Spinal cord (tissue), 10 donors: Measurements from ENCODE around the gene CCDC144A. TPM values are rescaled to one million over a fixed set of nuclear protein-coding genes. Genes with fewer than 3 reads are reported as not detected.
"Not testable (repeated sequence)": the region's sequence is repeated elsewhere in the genome, so short reads cannot be mapped to it uniquely, and the experiment has no call there.

ENCODE experiments used
- DNase-seq, 6 donors: peaks; one replicate each; pipeline versions ENCODE4 v3.0.0 to v3.0.0-alpha.2; 2013 to 2015; ENCODE audit warnings: low spot score in 6 of 6, low read depth in 4 of 6
- H3K27ac ChIP-seq: one replicate; pipeline ENCODE4 v1.5.1; 2013; ENCODE audit warnings: low read depth, low read length, control low read depth
- H3K27me3 ChIP-seq: one replicate; pipeline ENCODE4 v1.6.1; 2013; ENCODE audit warnings: low read length; ENCODE audit not compliant: control insufficient read depth, insufficient read depth
- H3K36me3 ChIP-seq: one replicate; pipeline ENCODE4 v1.6.1; 2013; ENCODE audit warnings: low read length; ENCODE audit not compliant: control insufficient read depth, insufficient read depth
- H3K4me1 ChIP-seq: one replicate; pipeline ENCODE4 v1.6.1; 2013; ENCODE audit warnings: low read length; ENCODE audit not compliant: control insufficient read depth, insufficient read depth
- H3K4me3 ChIP-seq: one replicate; pipeline ENCODE4 v1.5.1; 2013; ENCODE audit warnings: low read depth, low read length, control low read depth
- H3K9me3 ChIP-seq: one replicate; pipeline ENCODE4 v1.6.1; 2013; ENCODE audit warnings: low read length; ENCODE audit not compliant: control insufficient read depth, insufficient read depth
- WGBS: methylation state at CpG from one replicate; pipeline ENCODE4 v1.1.5; 2013; ENCODE audit warnings: missing lambda C conversion rate; ENCODE audit not compliant: insufficient coverage; 5-methylcytosine and 5-hydroxymethylcytosine counted together
- polyA plus RNA-seq, 2 donors: library from polyadenylated mRNA; unstranded; fragments of 120-200 nt; gene quantifications; one replicate each; pipeline ENCODE4 v1.2.1, GENCODE V29; 2013; ENCODE audit not compliant: insufficient read length in 2 of 2
- total RNA-seq, 2 donors: library from RNA; depleted of rRNA in 1 of 2; stranded (reverse); fragments of 120-200 nt in 1 of 2; fragments of >200 nt in 1 of 2; gene quantifications; one replicate each; pipeline versions ENCODE4 v1.2.3 to v1.2.4, GENCODE V29; 2013 to 2014
- donor health status: healthy.

The CCDC144A gene
- total and polyA plus RNA-seq, 4 donors = 1.8 to 13.7 (median 8.2) TPM

- peak overlapping the region; percentile 44 for H3K4me3 ChIP-seq
These were observed 23.0 kb upstream of the CCDC144A start for GRCh38 chr17:16666907-16667636.

DNA sequence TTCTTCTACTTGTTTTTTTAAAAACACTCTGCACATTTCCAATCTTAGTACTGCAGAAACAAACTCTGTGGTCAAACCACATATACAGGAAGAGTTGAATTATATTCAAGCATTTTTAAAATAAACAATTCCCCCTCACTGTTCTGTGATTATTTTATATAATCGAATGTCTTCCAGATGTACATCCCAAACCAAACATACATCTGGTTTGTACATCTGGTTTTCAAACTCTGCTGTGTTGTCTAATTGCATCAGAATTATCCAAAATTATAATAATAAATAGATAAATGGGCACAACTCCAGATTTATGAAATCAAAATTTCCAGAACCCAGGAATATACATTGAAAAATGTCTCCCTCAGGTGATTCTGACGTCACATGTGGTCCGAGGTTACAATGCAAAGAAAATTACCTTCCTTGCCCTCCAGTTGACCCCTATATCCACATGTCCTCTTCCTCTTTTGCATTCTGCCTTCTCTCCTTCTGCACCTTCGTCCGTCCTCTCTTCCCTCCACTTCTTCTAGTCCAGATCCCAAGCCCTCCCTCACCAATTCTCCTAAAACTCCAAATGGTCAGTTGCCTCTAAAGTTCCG lies 13.3 kb upstream of the CCDC144A start:
- H3K36me3 ChIP-seq = no peaks in the 10 kb centered on the region
- H3K9me3 ChIP-seq = no peaks in the 10 kb centered on the region
- no peaks in the 10 kb centered on the region for H3K4me1 ChIP-seq
- no peak overlapping the region for H3K4me3 ChIP-seq
- DNase-seq = no peak
- 76% methylated on average over 4 of the region's 6 CpGs for WGBS
- H3K27ac ChIP-seq = no peak overlapping the region
- H3K27me3 ChIP-seq = no peaks in the 10 kb centered on the region

More at GRCh38 chr17:16666907-16667636, 23.0 kb upstream of the CCDC144A start:
- WGBS = 1% methylated on average over 58 of the region's 61 CpGs
- H3K4me1 ChIP-seq, H3K9me3 ChIP-seq, H3K27ac ChIP-seq, H3K27me3 ChIP-seq, H3K36me3 ChIP-seq: not testable (repeated sequence)
- peak in 3 of 6 donors; percentile 28 to 64 (median 59) for DNase-seq

DNA sequence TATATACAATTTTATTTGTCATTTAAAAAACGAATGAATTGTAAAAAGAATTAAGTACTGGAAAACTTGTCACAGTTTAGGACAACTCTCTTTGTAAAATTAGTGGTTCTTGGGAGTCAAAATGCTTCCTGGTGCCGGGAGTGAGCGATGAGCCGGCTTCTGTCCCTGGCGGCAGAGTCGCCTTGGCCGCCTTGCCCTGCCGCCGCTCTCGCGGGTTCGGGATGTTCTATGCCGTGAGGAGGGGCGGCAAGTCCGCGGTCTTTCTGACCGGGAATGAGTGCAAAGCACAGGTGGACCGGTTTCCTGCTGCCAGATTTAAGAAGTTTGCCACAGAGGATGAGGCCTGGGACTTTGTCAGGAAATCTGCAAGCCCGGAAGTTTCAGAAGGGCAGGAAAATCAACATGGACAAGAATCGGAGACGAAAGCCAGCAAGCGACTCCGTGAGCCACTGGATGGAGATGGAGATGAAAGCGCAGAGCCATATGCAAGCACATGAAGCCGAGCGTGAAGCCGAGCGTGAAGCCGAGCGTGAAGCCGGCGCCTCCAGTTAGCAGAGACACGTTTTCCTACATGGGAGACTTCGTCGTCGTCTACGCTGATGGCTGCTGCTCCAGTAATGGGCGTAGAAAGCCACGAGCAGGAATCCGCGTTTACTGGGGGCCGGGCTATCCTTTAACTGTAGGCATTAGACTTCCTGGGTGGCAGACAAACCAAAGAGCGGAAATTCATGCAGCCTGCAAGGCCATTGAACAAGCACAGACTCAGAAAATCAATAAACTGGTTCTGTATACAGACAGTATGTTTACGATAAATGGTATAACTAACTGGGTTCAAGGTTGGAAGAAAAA lies 6.5 kb upstream of the CCDC144A start:
- not testable (repeated sequence) for H3K27me3 ChIP-seq, H3K36me3 ChIP-seq, H3K27ac ChIP-seq, H3K9me3 ChIP-seq, H3K4me1 ChIP-seq
- H3K4me3 ChIP-seq = peak overlapping the region; percentile 18
- DNase-seq = peak in 2 of 6 donors; percentile 24 to 63
- WGBS = 33% methylated on average over 40 of the region's 44 CpGs

GRCh38 chr17:16686019-16686418 lies 4.0 kb upstream of the CCDC144A start:
- H3K27ac ChIP-seq, H3K4me3 ChIP-seq, H3K9me3 ChIP-seq, H3K36me3 ChIP-seq, H3K27me3 ChIP-seq: not testable (repeated sequence)
- peaks cover 10% of the 10 kb centered on the region for H3K4me1 ChIP-seq
- no CpG with 5 or more reads among the region's 4 CpGs for WGBS
- DNase-seq = peak in 1 of 6 donors; percentile 14

DNA sequence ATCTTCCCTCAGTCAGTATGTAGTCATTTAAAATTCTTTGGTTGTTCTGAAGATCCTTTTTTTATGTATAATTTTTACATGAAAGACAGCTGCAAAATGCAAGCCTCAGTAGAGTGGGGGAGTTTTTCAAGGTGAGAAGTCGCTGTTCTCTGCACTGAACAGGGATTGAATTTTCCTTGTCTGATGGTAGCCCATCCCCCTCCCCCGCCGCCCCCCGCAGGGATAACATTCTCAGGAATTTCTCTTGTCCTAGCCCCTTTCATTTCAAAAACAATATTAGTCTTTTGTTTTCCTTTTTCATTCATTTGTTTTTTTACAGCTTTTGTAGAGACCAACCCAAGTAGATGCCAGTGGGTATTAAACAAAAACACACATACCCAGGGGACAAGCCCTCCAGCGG lies 2.9 kb upstream of the CCDC144A start:
- not testable (repeated sequence) for H3K27ac ChIP-seq, H3K27me3 ChIP-seq

GRCh38 chr17:16690447-16690846 lies 406 bp downstream of the CCDC144A start:
- not testable (repeated sequence) for H3K4me1 ChIP-seq, H3K27ac ChIP-seq, H3K36me3 ChIP-seq, H3K27me3 ChIP-seq, H3K9me3 ChIP-seq, DNase-seq, H3K4me3 ChIP-seq
- WGBS = 89% methylated on average over 10 of the region's 30 CpGs

More for the DNA sequence above, 2.9 kb upstream of the CCDC144A start:
- peaks cover 10% of the 10 kb centered on the region for H3K4me1 ChIP-seq
- not testable (repeated sequence) for H3K36me3 ChIP-seq, H3K9me3 ChIP-seq, H3K4me3 ChIP-seq, DNase-seq
- WGBS = 38% methylated on average over 3 of the region's 5 CpGs

DNA sequence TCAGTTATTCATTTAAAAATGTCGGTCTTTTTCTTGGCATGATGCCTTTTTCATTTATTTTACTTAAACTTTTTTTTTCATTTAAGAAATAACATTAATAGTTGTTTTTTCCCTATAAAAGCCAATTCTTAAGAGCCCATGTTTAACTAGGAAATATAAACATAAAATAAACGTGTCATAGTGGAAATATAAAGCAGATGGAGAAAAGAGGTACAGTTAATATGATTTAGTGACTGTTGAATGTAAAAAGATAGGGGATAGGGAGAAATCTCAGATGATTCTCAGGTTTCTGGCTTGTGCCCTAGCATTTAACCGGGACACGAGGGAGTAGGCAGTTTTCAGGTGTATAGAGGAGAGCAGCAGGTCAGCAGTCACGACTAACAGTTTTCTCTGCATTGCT lies 7.6 kb downstream of the CCDC144A start:
- not testable (repeated sequence) for H3K4me1 ChIP-seq, H3K9me3 ChIP-seq, H3K27me3 ChIP-seq, DNase-seq, H3K36me3 ChIP-seq, H3K27ac ChIP-seq, H3K4me3 ChIP-seq
- no CpG with 5 or more reads among the region's 5 CpGs for WGBS

- not testable (repeated sequence) for H3K4me3 ChIP-seq, H3K36me3 ChIP-seq, H3K27me3 ChIP-seq, H3K9me3 ChIP-seq, H3K27ac ChIP-seq, H3K4me1 ChIP-seq
- WGBS = 17% methylated on average over 4 of the region's 25 CpGs
- peak in 3 of 6 donors; percentile 2 to 43 (median 29) for DNase-seq
These were observed 55.6 kb downstream of the CCDC144A start for GRCh38 chr17:16745492-16746203.

DNA sequence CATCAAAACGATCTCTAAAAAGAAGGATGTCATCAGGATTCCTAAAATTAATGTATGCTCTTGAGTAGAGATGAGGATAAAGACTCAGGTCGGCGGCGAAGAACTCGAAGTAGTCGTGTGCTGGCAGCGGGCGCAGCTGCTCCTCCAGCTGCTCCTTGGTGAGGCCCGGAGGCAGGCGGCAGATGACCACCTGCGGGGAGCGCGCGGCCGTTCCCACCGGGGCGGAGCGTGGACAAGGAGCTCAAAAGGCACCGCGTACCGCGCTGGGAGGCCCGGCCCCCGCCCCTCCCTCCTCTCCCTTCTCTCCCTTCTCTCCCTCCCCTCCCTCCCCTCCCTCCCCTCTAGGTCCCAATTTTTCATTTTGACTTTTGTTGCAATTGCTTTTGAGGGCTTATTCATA lies 56.5 kb downstream of the CCDC144A start:
- not testable (repeated sequence) for H3K36me3 ChIP-seq, H3K4me1 ChIP-seq, H3K9me3 ChIP-seq, DNase-seq, H3K27ac ChIP-seq, H3K4me3 ChIP-seq, H3K27me3 ChIP-seq
- no CpG with 5 or more reads among the region's 24 CpGs for WGBS
